Neural progenitor cell (in vitro differentiated cells): Measurements from ENCODE around the gene VAV3.

ENCODE experiments used
- CTCF ChIP-seq: fragments of 200-600 bp; sonication (generic); IDR thresholded peaks from 2 replicates; pipeline ENCODE4 v1.5.1; 2017; ENCODE audit warnings: antibody characterized with exemption, mild to moderate bottlenecking
- EZH2 ChIP-seq: fragments of 200-600 bp; sonication (generic); IDR thresholded peaks from 2 replicates; pipeline ENCODE4 v1.6.1; 2017; ENCODE audit warnings: antibody characterized with exemption, mild to moderate bottlenecking, moderate library complexity
- EZH2phosphoT487 ChIP-seq: fragments of 200-600 bp; sonication (generic); IDR thresholded peaks from 2 replicates; pipeline ENCODE4 v1.6.1; 2017; ENCODE audit warnings: antibody characterized with exemption

- no peak for TF ChIP-seq CTCF
- TF ChIP-seq EZH2 = no peak
- TF ChIP-seq EZH2phosphoT487 = no peak
Observed at GRCh38 chr1:107858323-107858722, 106.7 kb downstream of the VAV3 start.
